ENCODE results near the gene LPIN2.

LPIN2 gene, protein sequence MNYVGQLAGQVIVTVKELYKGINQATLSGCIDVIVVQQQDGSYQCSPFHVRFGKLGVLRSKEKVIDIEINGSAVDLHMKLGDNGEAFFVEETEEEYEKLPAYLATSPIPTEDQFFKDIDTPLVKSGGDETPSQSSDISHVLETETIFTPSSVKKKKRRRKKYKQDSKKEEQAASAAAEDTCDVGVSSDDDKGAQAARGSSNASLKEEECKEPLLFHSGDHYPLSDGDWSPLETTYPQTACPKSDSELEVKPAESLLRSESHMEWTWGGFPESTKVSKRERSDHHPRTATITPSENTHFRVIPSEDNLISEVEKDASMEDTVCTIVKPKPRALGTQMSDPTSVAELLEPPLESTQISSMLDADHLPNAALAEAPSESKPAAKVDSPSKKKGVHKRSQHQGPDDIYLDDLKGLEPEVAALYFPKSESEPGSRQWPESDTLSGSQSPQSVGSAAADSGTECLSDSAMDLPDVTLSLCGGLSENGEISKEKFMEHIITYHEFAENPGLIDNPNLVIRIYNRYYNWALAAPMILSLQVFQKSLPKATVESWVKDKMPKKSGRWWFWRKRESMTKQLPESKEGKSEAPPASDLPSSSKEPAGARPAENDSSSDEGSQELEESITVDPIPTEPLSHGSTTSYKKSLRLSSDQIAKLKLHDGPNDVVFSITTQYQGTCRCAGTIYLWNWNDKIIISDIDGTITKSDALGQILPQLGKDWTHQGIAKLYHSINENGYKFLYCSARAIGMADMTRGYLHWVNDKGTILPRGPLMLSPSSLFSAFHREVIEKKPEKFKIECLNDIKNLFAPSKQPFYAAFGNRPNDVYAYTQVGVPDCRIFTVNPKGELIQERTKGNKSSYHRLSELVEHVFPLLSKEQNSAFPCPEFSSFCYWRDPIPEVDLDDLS

DNA sequence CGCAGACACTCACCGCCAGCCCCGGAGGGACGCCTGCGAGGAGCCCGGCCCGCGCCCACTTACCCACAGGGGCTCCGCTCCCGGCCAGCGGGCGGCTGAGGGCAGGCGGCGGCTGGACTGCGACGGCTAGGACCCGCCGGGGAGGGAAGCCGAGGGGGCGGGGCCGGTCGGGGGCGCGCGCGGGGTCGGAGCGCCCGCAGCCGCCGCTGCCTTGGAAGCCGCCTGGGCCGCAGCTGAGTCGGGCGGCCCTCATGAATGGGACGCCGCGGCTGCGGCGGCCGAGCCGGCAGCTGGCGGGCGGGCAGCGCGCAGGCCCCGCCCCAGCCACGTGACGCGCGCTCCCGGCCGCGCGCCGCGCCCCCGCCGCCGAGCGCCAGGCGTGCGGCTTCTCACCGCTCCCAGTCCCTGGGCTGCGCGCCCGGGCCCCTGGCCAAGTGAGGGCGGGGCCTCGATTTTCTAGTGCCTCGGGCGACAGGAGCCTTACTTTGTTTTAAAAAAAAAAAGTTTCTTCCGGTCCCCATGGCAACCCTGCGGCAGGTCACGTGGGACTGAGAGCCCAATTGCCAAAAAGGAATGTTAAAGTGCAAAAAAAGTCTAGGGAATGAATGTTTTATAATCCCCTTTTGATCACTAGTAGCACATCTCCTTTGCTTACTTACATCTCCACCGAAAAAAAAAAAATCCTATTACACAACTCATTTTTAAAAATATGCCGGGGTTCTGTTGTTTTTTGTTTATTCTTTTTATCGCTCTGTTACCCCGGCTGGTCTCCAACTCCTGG lies at the start of gene LPIN2:
Gene LPIN2 (minus strand): TSS at position 121 of the 781 bp plus-strand sequence. CDS start 52,304 bp downstream, outside the sequence.
- Mint-ChIP-seq H3K9me3 (no peaks in the 10 kb centered on the region), H3K27me3 (no peaks in the 10 kb centered on the region), H3K4me3 (peak within 1 kb of the TSS; percentile 83 to 94), H3K27ac (peak within 1 kb of the TSS; percentile 94 to 97), H3K4me1 (peaks cover 63% of the 10 kb centered on the region)
- DNase-seq (peak; percentile 96 to 98), ATAC-seq (peak; percentile 95)

DNA sequence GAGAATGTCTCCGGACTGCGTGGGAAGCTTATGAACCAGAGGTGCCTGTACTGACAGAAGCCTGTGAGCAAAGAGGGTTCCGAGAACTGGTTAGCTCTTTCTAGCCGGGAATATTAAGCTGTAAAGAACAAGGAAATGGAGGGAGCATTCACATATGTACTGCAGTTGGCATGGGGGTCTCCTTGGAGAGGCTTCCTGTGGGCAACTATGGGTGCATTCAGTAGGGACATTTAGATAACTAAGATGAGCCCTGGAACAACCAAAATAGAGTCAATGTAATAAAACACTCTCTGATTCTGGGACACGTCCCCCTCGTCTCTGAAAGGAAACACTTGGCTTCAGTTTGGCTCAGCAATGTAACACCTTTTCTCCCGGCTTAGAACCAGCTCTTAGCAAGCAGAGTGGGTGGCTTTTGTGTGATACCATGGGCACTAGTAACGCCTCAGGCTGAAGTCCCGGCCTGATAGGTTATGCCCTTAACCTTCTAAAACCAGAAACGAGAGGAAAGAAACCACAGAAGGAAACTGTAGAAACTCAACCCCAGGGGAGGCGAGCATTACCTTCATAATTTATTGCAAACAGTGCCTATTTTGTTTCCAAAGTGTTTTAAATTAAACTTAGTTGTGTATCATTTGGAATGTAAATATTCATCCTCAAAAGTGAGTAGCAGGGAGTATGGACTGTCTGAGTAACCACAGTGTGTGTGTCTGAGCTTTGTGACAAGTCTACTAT lies 48.8 kb upstream of the LPIN2 start:
- ATAC-seq, result peak; percentile 91
- peak; percentile 56 to 75 for DNase-seq
- Mint-ChIP-seq H3K27ac (peak overlapping the region; percentile 98 to 99), H3K9me3 (no peaks in the 10 kb centered on the region), H3K4me1 (peaks cover 69% of the 10 kb centered on the region), H3K27me3 (no peaks in the 10 kb centered on the region), H3K4me3 (peak overlapping the region; percentile 79 to 83)

DNA sequence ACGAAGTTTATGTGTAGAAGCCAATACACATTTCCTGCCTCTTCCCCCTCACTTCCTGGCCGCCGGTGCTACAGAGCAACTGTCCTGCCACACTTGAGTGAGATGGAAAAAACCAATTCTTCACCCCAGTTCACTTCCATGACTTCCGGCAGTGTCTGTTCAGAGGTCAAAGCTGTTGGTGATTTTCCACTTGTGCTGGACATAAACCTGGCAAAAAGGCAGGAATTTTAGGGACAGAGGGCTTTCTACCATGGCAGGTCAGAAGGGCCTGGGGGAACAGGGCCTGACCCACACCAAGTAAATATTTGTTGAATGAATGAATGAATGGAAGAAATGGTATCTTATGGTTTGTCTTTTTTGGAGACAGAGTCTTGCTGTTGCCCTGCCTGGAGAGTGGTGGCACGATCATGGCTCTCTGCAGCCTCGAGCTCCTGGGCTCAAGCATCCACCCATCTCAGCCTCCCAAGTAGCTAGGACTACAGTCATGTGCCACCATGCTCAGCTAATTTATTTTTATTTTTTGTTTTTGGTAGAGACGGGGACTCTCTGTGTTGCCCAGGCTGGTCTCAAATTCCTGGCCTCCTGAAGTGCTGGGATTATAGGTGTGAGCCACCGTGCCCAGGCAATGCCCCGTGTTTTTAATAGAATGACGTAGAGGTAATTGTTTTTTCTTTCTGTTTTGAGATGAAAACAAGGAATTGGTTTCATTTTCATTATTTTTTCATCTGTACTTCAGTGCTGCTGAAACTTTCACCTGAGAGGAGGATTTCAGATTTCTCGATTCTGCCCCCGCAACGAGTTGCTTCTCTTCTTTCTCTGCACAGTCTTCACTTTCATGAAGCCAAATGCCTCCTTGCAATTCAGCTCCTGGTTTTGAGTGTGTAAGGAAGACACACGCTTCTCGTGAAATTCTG lies 48.0 kb upstream of the LPIN2 start:
- Mint-ChIP-seq H3K27me3 (no peaks in the 10 kb centered on the region), H3K4me1 (peaks cover 63% of the 10 kb centered on the region), H3K4me3 (peak overlapping the region; percentile 79 to 83), H3K27ac (peak overlapping the region; percentile 98 to 99), H3K9me3 (no peaks in the 10 kb centered on the region)
- peak; percentile 45 to 60 for DNase-seq
- ATAC-seq, result peak; percentile 61

DNA sequence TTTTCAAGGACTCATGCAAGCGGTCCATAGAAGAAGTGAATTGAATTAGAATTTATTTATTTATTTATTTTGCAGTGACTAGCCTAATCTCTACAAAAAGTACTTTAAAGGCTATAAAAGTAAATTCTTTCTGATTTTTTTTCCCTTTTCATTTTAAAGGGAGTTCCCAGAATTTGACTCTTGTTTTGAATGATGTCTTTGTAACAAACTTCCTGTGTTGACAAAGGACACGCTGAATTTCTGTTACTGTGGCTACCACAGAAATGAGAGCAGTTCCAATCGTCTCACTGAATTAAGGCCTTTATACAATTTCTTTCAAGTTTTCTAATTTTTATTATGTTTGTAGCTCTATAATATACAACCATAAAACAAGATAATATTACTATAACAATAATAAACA lies 46.3 kb upstream of the LPIN2 start:
- peak overlapping the region in 1 of 2 donors; percentile 86 for H3K27ac Mint-ChIP-seq
- H3K27me3 Mint-ChIP-seq, result no peaks in the 10 kb centered on the region
- peaks cover 0 to 4% of the 10 kb centered on the region in 2 donors for H3K9me3 Mint-ChIP-seq
- DNase-seq, result no peak
- H3K4me1 Mint-ChIP-seq, result peaks cover 53% of the 10 kb centered on the region
- ATAC-seq, result no peak
- no peak overlapping the region for H3K4me3 Mint-ChIP-seq

DNA sequence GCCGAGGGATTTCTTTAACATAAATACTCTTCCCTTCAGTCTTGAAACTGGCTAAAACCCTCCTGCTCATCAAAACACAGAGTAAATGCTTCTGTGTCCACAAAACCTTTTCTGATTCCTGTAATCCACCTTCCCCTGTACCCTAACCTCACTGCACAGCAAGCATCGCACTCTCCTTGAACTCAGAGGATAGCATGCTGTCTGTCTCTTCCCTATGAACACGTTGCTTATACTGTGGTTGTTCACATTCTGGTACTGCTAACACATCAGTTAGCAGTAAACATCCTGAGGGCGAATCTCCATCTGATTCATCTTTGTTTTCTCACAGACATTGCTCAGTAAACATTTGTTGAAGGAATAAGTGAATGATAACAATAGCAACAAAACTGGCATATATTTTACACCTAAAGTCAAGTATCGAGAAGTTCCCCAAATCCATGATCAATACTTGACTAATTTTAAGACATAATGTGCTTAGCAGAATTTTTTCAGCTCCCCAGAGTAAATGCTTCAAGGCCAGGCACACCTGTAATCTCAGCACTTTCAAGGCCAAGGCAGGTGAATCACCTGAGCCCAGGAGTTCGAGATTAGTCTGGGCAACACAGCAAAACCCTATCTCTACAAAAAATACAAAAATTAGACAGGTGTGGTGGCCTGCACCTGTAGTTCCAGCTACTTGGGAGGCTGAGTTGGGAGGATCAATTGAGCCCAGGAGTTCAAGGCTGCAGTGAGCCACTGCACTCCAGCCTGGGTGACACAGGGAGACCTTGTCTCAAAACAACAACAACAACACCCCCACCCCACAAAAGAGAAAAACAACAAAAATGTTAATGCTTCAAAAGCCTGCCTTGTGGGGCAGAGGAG lies 45.6 kb upstream of the LPIN2 start:
- H3K27me3 Mint-ChIP-seq, result no peaks in the 10 kb centered on the region
- H3K4me1 Mint-ChIP-seq, result peaks cover 52% of the 10 kb centered on the region
- H3K9me3 Mint-ChIP-seq, result peaks cover 2 to 11% of the 10 kb centered on the region in 2 donors
- ATAC-seq, result no peak
- peak overlapping the region; percentile 21 to 86 for H3K27ac Mint-ChIP-seq
- DNase-seq, result no peak
- H3K4me3 Mint-ChIP-seq, result peak overlapping the region; percentile 16 to 20

DNA sequence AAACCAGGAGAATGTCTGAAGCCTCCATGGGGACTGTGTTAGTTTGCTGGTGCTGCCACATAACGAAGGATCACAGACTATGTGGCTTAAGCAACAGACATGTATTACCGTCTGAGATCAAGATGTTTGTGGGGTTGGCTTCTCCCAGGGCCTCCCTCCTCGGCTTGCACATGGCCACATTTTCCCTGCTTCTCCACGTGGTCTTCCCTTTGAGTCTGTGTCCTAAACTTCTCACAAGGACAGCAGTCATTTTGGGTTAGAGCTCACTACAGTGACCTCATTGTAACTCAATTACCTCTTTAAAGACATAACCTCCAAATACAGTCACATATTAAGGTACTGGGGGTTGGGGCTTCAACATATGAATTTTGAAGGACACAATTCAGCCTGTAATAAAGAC lies 44.6 kb upstream of the LPIN2 start:
- Mint-ChIP-seq H3K4me3 (no peak overlapping the region), H3K4me1 (peaks cover 49% of the 10 kb centered on the region), H3K27me3 (no peaks in the 10 kb centered on the region), H3K9me3 (peaks cover 9 to 17% of the 10 kb centered on the region in 2 donors), H3K27ac (no peak overlapping the region)
- DNase-seq, result no peak
- no peak for ATAC-seq

DNA sequence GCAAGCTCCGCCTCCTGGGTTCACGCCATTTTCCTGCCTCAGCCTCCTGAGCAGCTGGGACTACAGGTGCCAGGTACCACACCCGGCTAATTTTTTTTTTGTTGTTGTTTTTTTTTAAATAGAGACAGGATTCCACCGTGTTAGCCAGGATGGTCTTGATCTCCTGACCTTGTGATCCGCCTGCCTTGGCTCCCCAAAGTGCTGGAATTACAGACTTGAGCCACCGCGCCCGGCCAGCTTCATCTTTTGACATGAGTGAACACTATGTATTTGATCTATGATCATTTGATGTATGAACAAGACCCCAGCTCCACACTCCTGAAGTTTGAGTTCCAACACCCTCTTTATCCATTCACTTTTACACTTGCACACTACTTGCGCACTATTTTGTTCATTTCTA lies 43.4 kb upstream of the LPIN2 start:
- Mint-ChIP-seq H3K27me3 (no peaks in the 10 kb centered on the region), H3K4me1 (peaks cover 45% of the 10 kb centered on the region), H3K9me3 (peaks cover 9 to 17% of the 10 kb centered on the region in 2 donors), H3K4me3 (no peak overlapping the region), H3K27ac (no peak overlapping the region)
- DNase-seq, result no peak
- ATAC-seq, result no peak

DNA sequence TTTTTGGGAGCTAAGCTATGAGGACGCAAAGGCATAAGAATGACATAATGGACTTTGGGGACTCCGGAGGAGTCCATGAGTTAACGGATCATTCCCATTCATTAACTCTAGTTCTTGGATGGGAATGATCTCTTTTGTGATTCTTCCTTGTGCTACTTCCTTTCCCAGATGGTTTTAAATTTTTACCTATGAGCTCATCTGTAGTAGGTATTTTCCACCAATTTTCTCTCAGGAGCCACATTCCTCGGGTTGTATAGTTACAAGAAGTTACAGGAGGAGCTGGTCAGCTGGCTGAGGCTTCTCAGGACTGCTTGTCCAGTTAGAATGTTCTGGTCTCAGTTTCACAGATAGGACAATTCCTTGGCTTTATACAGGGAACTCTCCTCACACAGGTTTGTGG lies 42.9 kb upstream of the LPIN2 start:
- Mint-ChIP-seq H3K4me3 (no peak overlapping the region), H3K27ac (no peak overlapping the region), H3K27me3 (no peaks in the 10 kb centered on the region), H3K4me1 (peaks cover 40% of the 10 kb centered on the region), H3K9me3 (peaks cover 9 to 17% of the 10 kb centered on the region in 2 donors)
- DNase-seq (no peak), ATAC-seq (no peak)

DNA sequence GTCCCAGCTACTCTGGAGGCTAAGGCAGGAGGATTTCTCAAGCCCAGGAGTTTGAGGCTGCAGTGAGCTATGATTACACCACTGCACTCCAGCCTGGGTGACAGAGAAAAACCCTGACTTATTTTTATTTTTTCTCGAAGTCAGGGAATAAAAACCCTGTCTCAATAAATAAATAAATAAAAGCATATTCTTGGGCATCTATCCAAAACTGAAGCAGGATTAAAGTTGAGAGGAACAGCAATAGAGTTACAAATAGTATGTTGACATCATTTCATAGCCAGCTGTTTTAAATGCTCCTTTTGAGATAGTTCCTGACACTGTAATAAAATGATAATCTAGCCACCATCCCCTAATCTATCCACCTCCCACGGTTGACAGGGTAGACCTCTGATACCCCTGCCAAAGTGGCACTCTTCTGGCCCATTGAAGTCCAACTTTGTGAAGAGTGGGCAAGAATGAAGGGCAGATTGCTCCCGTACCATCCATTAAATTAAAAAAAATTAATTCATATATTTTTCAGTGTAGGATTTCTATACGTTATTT lies 42.3 kb upstream of the LPIN2 start:
- ATAC-seq (no peak), DNase-seq (no peak)
- Mint-ChIP-seq H3K4me3 (no peak overlapping the region), H3K27me3 (no peaks in the 10 kb centered on the region), H3K27ac (no peak overlapping the region), H3K4me1 (peaks cover 35% of the 10 kb centered on the region), H3K9me3 (peaks cover 9 to 17% of the 10 kb centered on the region in 2 donors)

DNA sequence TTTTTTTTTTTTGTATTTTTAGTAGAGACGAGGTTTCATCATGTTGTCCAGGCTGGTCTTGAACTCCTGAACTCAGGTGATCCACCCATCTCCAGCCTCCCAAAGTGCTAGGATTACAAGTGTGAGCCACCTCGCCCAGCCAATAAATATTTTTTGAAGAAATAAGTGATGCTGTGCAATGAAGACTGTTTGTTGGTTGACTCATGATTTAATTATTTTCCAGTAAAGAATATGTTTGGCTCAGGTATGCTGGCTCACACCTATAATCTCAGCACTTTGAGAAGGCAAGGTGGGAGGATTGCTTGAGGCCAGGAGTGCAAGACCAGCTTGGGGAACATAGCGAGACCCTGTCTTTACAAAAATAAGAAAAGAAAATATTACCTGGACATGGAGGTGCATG lies 41.8 kb upstream of the LPIN2 start:
- no peaks in the 10 kb centered on the region for H3K27me3 Mint-ChIP-seq
- H3K9me3 Mint-ChIP-seq, result peaks cover 9 to 17% of the 10 kb centered on the region in 2 donors
- no peak for ATAC-seq
- DNase-seq, result no peak
- H3K4me3 Mint-ChIP-seq, result no peak overlapping the region
- H3K4me1 Mint-ChIP-seq, result peaks cover 32% of the 10 kb centered on the region
- H3K27ac Mint-ChIP-seq, result no peak overlapping the region

DNA sequence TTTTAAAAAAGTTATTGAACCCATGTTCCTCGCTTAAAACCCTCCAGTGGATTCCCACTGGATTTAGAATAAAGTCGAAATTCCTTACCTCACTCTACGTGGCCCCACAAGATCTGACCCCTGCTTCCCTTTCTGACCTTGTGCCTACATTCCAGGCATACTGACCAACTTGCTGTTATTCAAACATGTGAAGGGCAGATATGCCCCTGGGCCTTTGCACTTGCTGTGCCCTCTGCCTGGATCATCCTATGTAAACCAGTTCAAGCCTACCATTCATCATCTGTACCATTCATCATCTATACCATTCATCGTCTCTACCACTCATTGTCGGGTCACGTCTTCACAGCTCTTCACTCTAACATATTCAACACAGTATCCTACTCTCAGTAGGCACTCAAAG lies 41.3 kb upstream of the LPIN2 start:
- Mint-ChIP-seq H3K27me3 (no peaks in the 10 kb centered on the region), H3K9me3 (peaks cover 9 to 17% of the 10 kb centered on the region in 2 donors), H3K4me1 (peaks cover 32% of the 10 kb centered on the region), H3K27ac (no peak overlapping the region), H3K4me3 (no peak overlapping the region)
- no peak for DNase-seq
- ATAC-seq, result no peak

DNA sequence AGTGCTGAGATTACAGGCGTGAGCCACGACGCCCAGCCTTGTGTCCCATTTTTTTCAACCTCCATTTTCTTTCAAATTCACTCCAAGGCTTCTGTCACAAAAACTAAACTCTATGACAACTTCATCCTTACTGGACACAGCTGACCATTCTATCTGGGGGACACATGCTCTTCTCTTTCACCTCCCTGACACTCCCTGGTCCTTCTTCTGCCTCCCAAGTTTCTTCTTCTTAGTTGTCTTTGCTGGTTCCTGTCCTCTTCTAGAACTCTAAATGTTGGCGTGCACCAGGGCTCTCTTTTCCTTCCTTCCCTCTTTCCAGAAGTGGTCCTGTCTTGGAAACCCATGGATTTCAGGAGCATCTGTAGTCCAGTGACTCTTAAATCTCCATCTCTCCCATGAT lies 40.1 kb upstream of the LPIN2 start:
- DNase-seq (no peak), ATAC-seq (no peak)
- Mint-ChIP-seq H3K27me3 (no peaks in the 10 kb centered on the region), H3K27ac (peak overlapping the region in 1 of 2 donors; percentile 6), H3K4me1 (peaks cover 24% of the 10 kb centered on the region), H3K9me3 (peaks cover 9 to 17% of the 10 kb centered on the region in 2 donors), H3K4me3 (no peak overlapping the region)

DNA sequence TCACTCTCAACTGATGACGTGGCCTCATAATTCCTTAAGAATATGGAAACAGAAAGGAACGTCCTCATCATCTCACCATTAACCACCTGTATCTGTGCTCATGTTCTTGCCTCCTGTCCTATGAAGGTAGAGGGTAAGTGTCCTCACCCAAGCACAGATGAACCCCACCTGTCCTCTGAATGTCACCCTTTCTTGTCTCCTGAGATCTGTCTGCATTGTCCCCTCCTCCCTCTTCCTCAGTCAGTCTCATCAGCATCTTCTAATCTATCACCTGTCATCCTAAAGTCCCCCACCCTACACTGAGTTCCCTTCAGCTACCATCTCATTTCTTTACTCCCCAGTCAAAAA lies 39.4 kb upstream of the LPIN2 start:
- Mint-ChIP-seq H3K4me1 (peaks cover 24% of the 10 kb centered on the region), H3K4me3 (no peak overlapping the region), H3K27me3 (no peaks in the 10 kb centered on the region), H3K9me3 (peaks cover 9 to 17% of the 10 kb centered on the region in 2 donors), H3K27ac (peak overlapping the region; percentile 4 to 50)
- ATAC-seq, result peak; percentile 52
- DNase-seq, result no peak

Data from stimulated activated naive CD8-positive, alpha-beta T cell treated with anti-CD3 and anti-CD28 coated beads, Interleukin-15, amount 100 ng/mL, for 72 hours (primary cell).